HepG2 (cell line): ENCODE data around the gene SLIT3. TPM values are rescaled to one million over a fixed set of nuclear protein-coding genes. Genes with fewer than 3 reads are reported as not detected.

Source experiments
- ATAC-seq: fragments of 200-7000 bp; cut with Tn5 transposase; 3 replicates; pipeline ENCODE4 v1.9.1; 2020; ENCODE audit warnings: mild to moderate bottlenecking, moderate library complexity
- BruUV-seq: library from RNA; stranded (reverse); fragments of 400-500 nt; replicated peaks from 2 replicates; lab custom pipeline; 2021; lab: Mats Ljungman, UMichigan
- CTCF ChIA-PET: fragments of 300-600 bp; formaldehyde crosslinking; extraction: SDS; loops from one replicate; lab custom pipeline; 2021; ENCODE audit warnings: low total read pairs, inconsistent platforms, low intra/inter-chr PET ratio; lab: Yijun Ruan, JAX
- POLR2A ChIA-PET: fragments of 350-600 bp; sonication (Branson Sonifier 250); formaldehyde crosslinking; loops from one replicate; lab custom pipeline; 2020; ENCODE audit warnings: antibody characterized with exemption, inconsistent platforms; lab: Yijun Ruan, JAX
- DNase-seq: peaks from one replicate; pipeline ENCODE4 v3.0.0-alpha.2; 2015; ENCODE audit warnings: low spot score
- FAIRE-seq: peaks from 3 replicates; lab custom pipeline; 2011; peaks lifted over from hg19 to GRCh38; lab: Jason Lieb, UNC
- H2AFZ ChIP-seq: one replicate; pipeline ENCODE4 v1.6.1; 2011; ENCODE audit warnings: low read length, inconsistent platforms
- H3K27ac ChIP-seq: fragments of 300-600 bp; 3 replicates; pipeline ENCODE4 v1.8.0; 2011; ENCODE audit warnings: mixed run types, mild to moderate bottlenecking, mixed read lengths, low read length, inconsistent platforms; ENCODE audit not compliant: insufficient read depth; ENCODE audit errors: extremely low read length
- H3K27me3 ChIP-seq, 2 experiments: fragments of 200-600 bp in 1 of 2; 2 replicates in 1 of 2; 3 replicates in 1 of 2; pipeline versions ENCODE4 v1.6.0 to v1.8.0; 2011; ENCODE audit warnings: low read length in 2 of 2, mild to moderate bottlenecking in 2 of 2, moderate library complexity in 2 of 2, inconsistent platforms in 1 of 2; ENCODE audit not compliant: insufficient read depth in 2 of 2, control insufficient read depth in 1 of 2
- H3K36me3 ChIP-seq, 2 experiments: fragments of 200-600 bp in 1 of 2; replicated peaks in 1 of 2; 2 replicates in 1 of 2; 3 replicates in 1 of 2; pipeline versions ENCODE4 v1.5.1 to v1.8.0; 2011; ENCODE audit warnings: low read length in 2 of 2, inconsistent platforms in 1 of 2; ENCODE audit not compliant: insufficient read depth in 2 of 2, control insufficient read depth in 1 of 2
- H3K4me1 ChIP-seq: 2 replicates; pipeline ENCODE4 v1.5.1; 2012; ENCODE audit warnings: low read length, inconsistent platforms; ENCODE audit not compliant: insufficient read depth
- H3K4me2 ChIP-seq: 2 replicates; pipeline ENCODE4 v1.6.0; 2011; ENCODE audit warnings: low read depth, low read length, inconsistent platforms
- H3K4me3 ChIP-seq, 3 experiments: fragments of 200-600 bp in 1 of 3; sonication (generic), shearing (Covaris generic) in 1 of 3; replicated peaks in 1 of 3; 2 replicates each; pipeline ENCODE4 v1.5.1; 2011 to 2016; ENCODE audit warnings: low read length in 3 of 3, inconsistent platforms in 2 of 3, low read depth in 2 of 3, mild to moderate bottlenecking in 2 of 3, control low read depth in 1 of 3, mixed read lengths in 1 of 3; ENCODE audit not compliant: insufficient read depth in 1 of 3
- H3K79me2 ChIP-seq: one replicate; pipeline ENCODE4 v1.6.1; 2011; ENCODE audit warnings: low read length, inconsistent platforms; ENCODE audit not compliant: insufficient read depth
- H3K9ac ChIP-seq: 2 replicates; pipeline ENCODE4 v1.6.0; 2011; ENCODE audit warnings: mild to moderate bottlenecking, low read depth, low read length, inconsistent platforms; ENCODE audit not compliant: insufficient read depth
- H3K9me3 ChIP-seq: 2 replicates; pipeline ENCODE4 v1.5.1; 2012; ENCODE audit warnings: mild to moderate bottlenecking, low read length
- H4K20me1 ChIP-seq: 2 replicates; pipeline ENCODE4 v1.6.0; 2011; ENCODE audit warnings: inconsistent platforms, mild to moderate bottlenecking, low read length, moderate library complexity; ENCODE audit not compliant: insufficient read depth
- DPF2 ChIP-seq: sonication (generic); formaldehyde crosslinking; IDR thresholded peaks from 2 replicates; pipeline ENCODE4 v1.4.0; 2020; ENCODE audit warnings: mild to moderate bottlenecking, low read depth, missing genetic modification reagents, borderline replicate concordance
- GATAD2A ChIP-seq: IDR thresholded peaks from 2 replicates; pipeline ENCODE4 v1.6.1; 2016
- HNRNPUL1 ChIP-seq: fragments of 200-400 bp; formaldehyde crosslinking; IDR thresholded peaks from 2 replicates; pipeline ENCODE4 v1.6.1; 2017; ENCODE audit warnings: low read depth, mild to moderate bottlenecking, low read length, moderate library complexity
- MED13 ChIP-seq: sonication (generic); formaldehyde crosslinking; IDR thresholded peaks from 2 replicates; pipeline ENCODE4 v1.5.0; 2020; ENCODE audit warnings: missing genetic modification reagents
- NFIC ChIP-seq: IDR thresholded peaks from 2 replicates; pipeline ENCODE4 v1.6.1; 2012; ENCODE audit warnings: mild to moderate bottlenecking, low read length, inconsistent platforms
- PAWR ChIP-seq: sonication (generic); formaldehyde crosslinking; IDR thresholded peaks from 2 replicates; pipeline ENCODE4 v1.4.0; 2020; ENCODE audit warnings: missing genetic modification reagents, mild to moderate bottlenecking, borderline replicate concordance
- ZKSCAN8 ChIP-seq: IDR thresholded peaks from 2 replicates; pipeline ENCODE4 v1.6.1; 2016; ENCODE audit warnings: borderline replicate concordance, missing genetic modification reagents, missing compliant biosample characterization
- ZNF230 ChIP-seq: sonication (generic); formaldehyde crosslinking; IDR thresholded peaks from 2 replicates; pipeline ENCODE4 v1.4.0; 2020; ENCODE audit warnings: mild to moderate bottlenecking, missing genetic modification reagents
- ZNF296 ChIP-seq: sonication (generic); formaldehyde crosslinking; conservative IDR thresholded peaks from 2 replicates; pipeline ENCODE4 v1.5.0; 2020; ENCODE audit warnings: mild to moderate bottlenecking, missing genetic modification reagents
- ZNF484 ChIP-seq: sonication (generic); formaldehyde crosslinking; IDR thresholded peaks from 2 replicates; pipeline ENCODE4 v1.5.1; 2020; ENCODE audit warnings: mild to moderate bottlenecking, low read depth, missing genetic modification reagents, borderline replicate concordance
- ZNF747 ChIP-seq: sonication (generic); formaldehyde crosslinking; IDR thresholded peaks from 2 replicates; pipeline ENCODE4 v1.8.1; 2023; ENCODE audit warnings: missing genetic modification reagents, mild to moderate bottlenecking, borderline replicate concordance
- ZSCAN29 ChIP-seq: sonication (generic); formaldehyde crosslinking; conservative IDR thresholded peaks from 2 replicates; pipeline ENCODE4 v1.4.0; 2020; ENCODE audit warnings: mild to moderate bottlenecking, missing genetic modification reagents
- ZZZ3 ChIP-seq: sonication (generic); formaldehyde crosslinking; IDR thresholded peaks from 2 replicates; pipeline ENCODE4 v1.4.0; 2020; ENCODE audit warnings: missing genetic modification reagents, mild to moderate bottlenecking, borderline replicate concordance
- WGBS: methylation state at CpG from one replicate; pipeline ENCODE4 v1.1.6; 2017; ENCODE audit warnings: low lambda C conversion rate; 5-methylcytosine and 5-hydroxymethylcytosine counted together
- in situ Hi-C: cut with HindIII; loops from 2 replicates; pipeline ENCODE4 v1.10.0; 2017; ENCODE audit warnings: low pct_unique_long_range_greater_than_20kb; ENCODE audit not compliant: extremely low pct_ligation_motif_present
- intact Hi-C: fragments of 100-400 bp; cut with micrococcal nuclease; formaldehyde crosslinking; loops from one replicate; pipeline ENCODE4 v1.10.0; 2022; ENCODE audit not compliant: unreplicated experiment
- polyA plus RNA-seq, 8 experiments: library from polyadenylated mRNA; depleted of rRNA in 3 of 8; stranded (reverse) in 7 of 8; unstranded in 1 of 8; fragments of >200 nt; fragmentation: Illumina TruSeq in 4 of 8; extraction: Trizol in 4 of 8; gene quantifications; 2 replicates each; pipeline versions ENCODE4 v1.2.1 to v1.2.3, GENCODE V29; 2011 to 2016; ENCODE audit warnings: low read depth in 4 of 8, missing spikeins in 1 of 8, mixed read lengths in 1 of 8; ENCODE audit not compliant: insufficient read depth in 1 of 8
- total RNA-seq, 5 experiments: library from RNA; depleted of rRNA; stranded (reverse); fragments of >200 nt; fragmentation: Illumina TruSeq; extraction: Trizol; gene quantifications; 2 replicates each; pipeline ENCODE4 v1.2.3, GENCODE V29; 2016; ENCODE audit warnings: low read depth in 1 of 5
- TF ChIP-seq, protein P1 (sequence below): sonication (generic); formaldehyde crosslinking; IDR thresholded peaks from 2 replicates; pipeline ENCODE4 v1.4.0; 2020; ENCODE audit warnings: missing genetic modification reagents, borderline replicate concordance
- TF ChIP-seq, protein P2 (sequence below): sonication (generic); formaldehyde crosslinking; IDR thresholded peaks from 2 replicates; pipeline ENCODE4 v1.4.0; 2020; ENCODE audit warnings: mild to moderate bottlenecking, missing genetic modification reagents

Gene SLIT3
- total and polyA plus RNA-seq, 2 of the 13 experiments (the other 11 are each of a cell fraction or from before 2014, with no cell fraction given) = not detected

DNA sequence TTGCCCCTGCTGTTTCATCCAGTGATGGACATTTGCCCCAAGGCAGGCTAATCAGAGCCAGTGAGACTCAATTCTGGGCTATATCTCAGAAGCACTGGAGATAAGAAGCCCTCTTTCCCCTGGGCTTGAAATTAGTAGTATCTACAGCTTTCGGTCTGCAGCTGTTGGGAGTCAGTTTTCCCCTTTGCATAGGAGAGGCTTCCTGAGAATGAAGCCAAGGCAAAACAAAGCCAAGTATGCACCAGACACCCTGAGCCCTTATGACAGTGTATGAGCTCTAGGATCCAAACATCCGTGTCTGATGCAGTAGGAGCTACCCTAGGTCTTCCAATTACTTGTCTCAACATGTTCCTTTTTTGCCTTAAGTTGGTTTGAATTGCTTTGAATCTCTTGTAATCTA, 642.5 kb downstream of the SLIT3 start:
- TF ChIP-seq, protein P1, sequence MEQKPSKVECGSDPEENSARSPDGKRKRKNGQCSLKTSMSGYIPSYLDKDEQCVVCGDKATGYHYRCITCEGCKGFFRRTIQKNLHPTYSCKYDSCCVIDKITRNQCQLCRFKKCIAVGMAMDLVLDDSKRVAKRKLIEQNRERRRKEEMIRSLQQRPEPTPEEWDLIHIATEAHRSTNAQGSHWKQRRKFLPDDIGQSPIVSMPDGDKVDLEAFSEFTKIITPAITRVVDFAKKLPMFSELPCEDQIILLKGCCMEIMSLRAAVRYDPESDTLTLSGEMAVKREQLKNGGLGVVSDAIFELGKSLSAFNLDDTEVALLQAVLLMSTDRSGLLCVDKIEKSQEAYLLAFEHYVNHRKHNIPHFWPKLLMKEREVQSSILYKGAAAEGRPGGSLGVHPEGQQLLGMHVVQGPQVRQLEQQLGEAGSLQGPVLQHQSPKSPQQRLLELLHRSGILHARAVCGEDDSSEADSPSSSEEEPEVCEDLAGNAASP (CRISPR knock-in tag) = no peak
- no peak for TF ChIP-seq ZSCAN29 (CRISPR knock-in tag)
- no peak for TF ChIP-seq GATAD2A (CRISPR knock-in tag)
- TF ChIP-seq PAWR (CRISPR knock-in tag) = no peak
- TF ChIP-seq ZKSCAN8 (CRISPR knock-in tag) = no peak
- TF ChIP-seq, all 625 proteins: peak for 0
- in situ Hi-C loops (no loop called here), intact Hi-C loops (no loop called here)
- POLR2A ChIA-PET = no interaction called here
- no peak overlapping the region for H3K9ac ChIP-seq
- no peaks in the 10 kb centered on the region for H4K20me1 ChIP-seq
- 49% methylated on average over 2 of the region's 2 CpGs for WGBS
- H3K36me3 ChIP-seq = no peaks in the 10 kb centered on the region
- DNase-seq = no peak
- BruUV-seq = no TSS peak
- no peak for ATAC-seq
- FAIRE-seq = no peak
- H3K27me3 ChIP-seq = no peaks in the 10 kb centered on the region
- H3K4me1 ChIP-seq = peaks cover 32% of the 10 kb centered on the region
- no peaks in the 10 kb centered on the region for H3K9me3 ChIP-seq
- no peak overlapping the region for H3K4me3 ChIP-seq
- H3K79me2 ChIP-seq = no peaks in the 10 kb centered on the region
- H3K4me2 ChIP-seq = no peak overlapping the region
- H2AFZ ChIP-seq = no peak overlapping the region
- CTCF ChIA-PET = no interaction called here
- no peak overlapping the region for H3K27ac ChIP-seq

DNA sequence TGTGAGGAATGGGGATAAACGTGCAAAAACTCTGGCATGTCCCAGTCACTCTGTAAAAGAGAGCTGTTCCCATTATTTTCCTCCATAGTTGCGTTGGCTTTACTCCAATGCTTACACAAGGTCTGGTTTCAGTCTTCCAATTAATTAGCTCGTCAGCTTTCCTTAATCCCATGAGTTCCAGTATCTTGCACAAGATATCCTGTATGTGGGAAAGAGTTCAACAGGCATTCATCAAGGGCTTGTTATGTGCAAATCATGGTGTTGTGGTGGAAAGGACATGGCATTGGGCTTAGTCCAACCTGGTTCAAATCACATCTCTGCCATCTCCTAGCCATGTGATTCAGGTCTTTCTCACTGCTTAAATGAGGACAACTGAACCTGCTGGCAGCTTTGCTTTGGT, 644.3 kb downstream of the SLIT3 start:
- in situ Hi-C loops = no loop called here
- Histone ChIP-seq H3K9ac (no peak overlapping the region), H3K79me2 (no peaks in the 10 kb centered on the region), H3K9me3 (no peaks in the 10 kb centered on the region), H3K27me3 (no peaks in the 10 kb centered on the region), H4K20me1 (no peaks in the 10 kb centered on the region), H3K36me3 (no peaks in the 10 kb centered on the region), H3K4me3 (no peak overlapping the region), H2AFZ (no peak overlapping the region), H3K4me2 (peak overlapping the region; percentile 2; the same call in 1 of the 2 replicates), H3K4me1 (peaks cover 32% of the 10 kb centered on the region), H3K27ac (no peak overlapping the region)
- intact Hi-C loops = no loop called here
- FAIRE-seq = no peak
- ChIA-PET CTCF (no interaction called here), POLR2A (no interaction called here)
- BruUV-seq = no TSS peak
- no peak for DNase-seq
- ATAC-seq = no peak
- WGBS = 38% methylated on average over 3 of the region's 3 CpGs
- TF ChIP-seq DPF2 (CRISPR knock-in tag) (no peak), MED13 (CRISPR knock-in tag) (no peak), NFIC (no peak), ZZZ3 (CRISPR knock-in tag) (no peak), HNRNPUL1 (no peak), ZNF230 (CRISPR knock-in tag) (no peak), ZNF296 (CRISPR knock-in tag) (no peak), ZNF484 (no peak), ZNF747 (CRISPR knock-in tag) (no peak)
- TF ChIP-seq, protein P2, sequence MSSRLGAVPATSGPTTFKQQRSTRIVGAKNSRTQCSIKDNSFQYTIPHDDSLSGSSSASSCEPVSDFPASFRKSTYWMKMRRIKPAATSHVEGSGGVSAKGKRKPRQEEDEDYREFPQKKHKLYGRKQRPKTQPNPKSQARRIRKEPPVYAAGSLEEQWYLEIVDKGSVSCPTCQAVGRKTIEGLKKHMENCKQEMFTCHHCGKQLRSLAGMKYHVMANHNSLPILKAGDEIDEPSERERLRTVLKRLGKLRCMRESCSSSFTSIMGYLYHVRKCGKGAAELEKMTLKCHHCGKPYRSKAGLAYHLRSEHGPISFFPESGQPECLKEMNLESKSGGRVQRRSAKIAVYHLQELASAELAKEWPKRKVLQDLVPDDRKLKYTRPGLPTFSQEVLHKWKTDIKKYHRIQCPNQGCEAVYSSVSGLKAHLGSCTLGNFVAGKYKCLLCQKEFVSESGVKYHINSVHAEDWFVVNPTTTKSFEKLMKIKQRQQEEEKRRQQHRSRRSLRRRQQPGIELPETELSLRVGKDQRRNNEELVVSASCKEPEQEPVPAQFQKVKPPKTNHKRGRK (CRISPR knock-in tag) = no peak
